ENCODE results near the gene SERTAD4. TPM values are rescaled to one million over a fixed set of nuclear protein-coding genes. Genes with fewer than 3 reads are reported as not detected.

The SERTAD4 gene
- total and polyA plus RNA-seq, 2 of the 8 experiments (the other 6 are each of a cell fraction or from before 2014, with no cell fraction given), result 0.54 to 3.2 TPM

DNA sequence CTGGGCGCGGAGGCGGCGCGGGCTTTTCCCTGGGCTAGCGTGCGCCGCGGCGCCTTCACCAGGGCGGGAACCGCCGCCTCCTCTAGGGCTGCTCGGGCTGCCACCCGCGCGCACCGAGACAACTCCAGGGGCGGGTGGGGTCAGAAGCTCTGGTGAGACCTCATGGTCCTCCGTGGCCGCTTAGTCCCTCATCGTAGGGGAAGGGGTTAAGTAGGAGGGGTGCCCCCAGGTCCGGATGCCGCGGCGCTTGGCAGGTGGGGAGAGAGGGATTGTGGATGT, 559 bp downstream of the SERTAD4 start:
- no peak overlapping the region for H4K91ac ChIP-seq (replicated peaks; ENCODE audit: insufficient read length, low read length)
- H2BK12ac ChIP-seq (ENCODE audit: low read depth, low read length), result no peak overlapping the region
- no peak overlapping the region for H3K56ac ChIP-seq (replicated peaks; ENCODE audit: insufficient read length, low read depth, low read length)
- no peak overlapping the region for H3K14ac ChIP-seq (ENCODE audit: insufficient read length)
- no peaks in the 10 kb centered on the region for H3K36me3 ChIP-seq (ENCODE audit: control insufficient read depth in 2 of 4, insufficient read depth in 4 of 4, low read length in 3 of 4)
- no peak overlapping the region for H2AK5ac ChIP-seq (ENCODE audit: low read depth, low read length)
- no peaks in the 10 kb centered on the region for H3K9me3 ChIP-seq (ENCODE audit: insufficient read depth in 2 of 2, low read depth in 1 of 2, low read length in 1 of 2)
- no peaks in the 10 kb centered on the region for H3K79me1 ChIP-seq (ENCODE audit: low read depth, low read length)
- no peak overlapping the region for H3K27ac ChIP-seq (ENCODE audit: low read depth, low read length)
- TF ChIP-seq CBX8 (IDR thresholded peaks at IDR 0.05; ENCODE audit: borderline replicate concordance, low read depth, low read length), result no peak
- peak; percentile 79 for TF ChIP-seq KDM4A (IDR thresholded peaks at IDR 0.05; ENCODE audit: low read depth, low read length, severe bottlenecking)
- no peak for TF ChIP-seq SIX5 (IDR thresholded peaks at IDR 0.05; ENCODE audit: low read depth, low read length)
- no peak for TF ChIP-seq POU5F1 (IDR thresholded peaks at IDR 0.05; ENCODE audit: low read depth, low read length)
- TF ChIP-seq KDM5A (IDR thresholded peaks at IDR 0.05; ENCODE audit: low read length), result no peak
- peak; percentile 75; the same call in 1 of the 2 replicates for TF ChIP-seq SUZ12 (IDR thresholded peaks at IDR 0.05; ENCODE audit: low read length)
- no peak for TF ChIP-seq CHD2 (IDR thresholded peaks at IDR 0.05; ENCODE audit: low read length)
- no peak for TF ChIP-seq ZNF274 (IDR thresholded peaks at IDR 0.05; ENCODE audit: borderline replicate concordance, extremely low read depth, low read length)
- TF ChIP-seq, protein P1, sequence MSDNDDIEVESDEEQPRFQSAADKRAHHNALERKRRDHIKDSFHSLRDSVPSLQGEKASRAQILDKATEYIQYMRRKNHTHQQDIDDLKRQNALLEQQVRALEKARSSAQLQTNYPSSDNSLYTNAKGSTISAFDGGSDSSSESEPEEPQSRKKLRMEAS (IDR thresholded peaks at IDR 0.05), result 0 out of 2 replicates have a peak, but pooled peaks have one; percentile 10
- 0 out of 4 replicates have a peak, but pooled peaks of 1 of the 2 experiments have one; percentile 8 for TF ChIP-seq HDAC2 (IDR thresholded peaks at IDR 0.05; ENCODE audit: borderline replicate concordance in 1 of 2, low read depth in 2 of 2, low read length in 2 of 2)
- TF ChIP-seq PHF8 (conservative IDR thresholded peaks at IDR 0.05; ENCODE audit: low read depth, low read length), result peak; percentile 41; the same call in 1 of the 2 replicates
- H2BK5ac ChIP-seq (ENCODE audit: low read depth, low read length), result no peak overlapping the region
- FAIRE-seq (no peak), DNase-seq (ENCODE audit: low read depth in 1 of 2, low spot score in 2 of 2) (peak in 1 of 2 experiments; percentile 69)
- H3K4me3 ChIP-seq (ENCODE audit: extremely low read depth in 1 of 4, insufficient read depth in 2 of 4, low read depth in 3 of 4, low read length in 4 of 4), result peak overlapping the region; percentile 54 to 64 (median 62)
- no peak overlapping the region for H3K4ac ChIP-seq (replicated peaks; ENCODE audit: insufficient read length, low read depth, low read length)
- peak overlapping the region; percentile 66; the same call in 1 of the 2 replicates for H3K18ac ChIP-seq (ENCODE audit: extremely low read depth, low read length)
- H2AFZ ChIP-seq (ENCODE audit: low read length), result peak overlapping the region; percentile 71; the same call in 1 of the 2 replicates
- H2BK120ac ChIP-seq (replicated peaks; ENCODE audit: low read depth, low read length), result no peak overlapping the region
- no peak overlapping the region for H3K23ac ChIP-seq (ENCODE audit: insufficient read length)
- POLR2A ChIA-PET (ENCODE audit: partially characterized antibody), result interaction anchor here (0.9 to 2.6 kb wide), 4 partner anchors 18 to 141 kb away, joined by 3 to 22 read pairs (median 10); no protein-coding TSS in a partner anchor
- peak overlapping the region; percentile 85 to 94 for H3K4me2 ChIP-seq (ENCODE audit: insufficient read depth in 1 of 2, low read depth in 2 of 2, low read length in 2 of 2)
- H4K5ac ChIP-seq (ENCODE audit: insufficient read length, low read depth, low read length), result no peak overlapping the region
- H4K20me1 ChIP-seq (replicated peaks in 1 of 2; ENCODE audit: control insufficient read depth in 1 of 2, insufficient read depth in 2 of 2, low read length in 2 of 2), result peaks cover 0 to 2% of the 10 kb centered on the region in 2 experiments
- H3K9ac ChIP-seq (replicated peaks in 1 of 4; ENCODE audit: extremely low read depth in 1 of 4, low read depth in 3 of 4, low read length in 3 of 4), result peak overlapping the region in 2 of 4 experiments; percentile 8 to 50; a peak in 2 of 7 replicates
- peaks cover 13% of the 10 kb centered on the region; the same call in 1 of the 2 replicates for H3K23me2 ChIP-seq (ENCODE audit: low read depth, low read length)
- H3K4me1 ChIP-seq (replicated peaks in 1 of 4; ENCODE audit: control insufficient read depth in 3 of 4, insufficient read depth in 4 of 4, low read length in 3 of 4), result peaks cover 2 to 18% (median 9%) of the 10 kb centered on the region in 4 experiments; a peak in 6 of 7 replicates
- 1% methylated on average over 13 of the region's 26 CpGs; no CpG with 5 or more reads in 1 of the 2 experiments for WGBS, 2 experiments (ENCODE audit: extremely low coverage in 1 of 2, insufficient coverage in 1 of 2, insufficient read length in 1 of 2, insufficient replicate concordance in 2 of 2, low coverage in 1 of 2, low lambda C conversion rate in 2 of 2, missing lambda C conversion rate in 1 of 2)
- peaks cover 2 to 59% (median 28%) of the 10 kb centered on the region in 4 experiments for H3K27me3 ChIP-seq (replicated peaks in 1 of 4; ENCODE audit: control insufficient read depth in 3 of 4, extremely low read depth in 1 of 4, insufficient read depth in 3 of 4, low read length in 3 of 4)
- no peak overlapping the region for H2BK15ac ChIP-seq (ENCODE audit: low read length)
- CTCF ChIA-PET (ENCODE audit: partially characterized antibody), result interaction anchor here (0.6 to 2.8 kb wide), 9 partner anchors 13 to 92 kb away, joined by 3 to 8 read pairs (median 4); no protein-coding TSS in a partner anchor
- no peaks in the 10 kb centered on the region for H3K79me2 ChIP-seq (ENCODE audit: control insufficient read depth in 1 of 2, insufficient read depth in 2 of 2, low read length in 2 of 2)
- H4K8ac ChIP-seq (ENCODE audit: extremely low read depth, insufficient read depth, low read length), result no peak overlapping the region
- no peak overlapping the region for H2BK20ac ChIP-seq (ENCODE audit: low read length)

Measured in H1 (cell line).